ENCODE results near the gene RCL1. TPM values are rescaled to one million over a fixed set of nuclear protein-coding genes. Genes with fewer than 3 reads are reported as not detected.
A peak's percentile ranks its signal among the peaks of the same experiment; 100 is the strongest.

RCL1 gene
- total and polyA plus RNA-seq, 2 donors (not counting 1 experiment from before 2014, with no cell fraction given) = 10.5 to 21.7 TPM

DNA sequence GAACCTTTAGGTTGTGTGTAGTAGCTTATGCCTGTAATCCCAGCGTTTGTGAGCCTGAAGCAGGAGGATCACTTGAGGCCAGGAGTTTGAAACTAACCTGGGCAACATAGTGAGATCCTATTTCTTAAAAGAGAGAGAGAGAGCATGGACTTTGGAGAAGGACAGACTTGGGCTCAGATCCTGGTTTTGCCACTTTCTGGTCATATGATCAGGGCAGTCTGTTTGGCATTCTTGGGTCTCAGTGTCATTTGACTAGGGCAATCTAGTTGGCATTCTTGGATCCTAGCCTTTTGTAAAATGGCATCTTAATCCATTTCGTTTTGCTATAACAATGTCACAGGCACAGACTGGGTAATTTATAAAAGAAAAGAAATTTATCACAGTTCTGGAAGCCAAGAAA, 28.4 kb downstream of the RCL1 start:
- POLR2A ChIA-PET = no interaction called here
- no peaks in the 10 kb centered on the region for H3K27me3 ChIP-seq (replicated peaks in 1 of 4; ENCODE audit: control extremely low read depth in 1 of 4, control insufficient read depth in 3 of 4, insufficient read depth in 4 of 4, low read length in 3 of 4)
- H4K20me1 ChIP-seq (ENCODE audit: control insufficient read depth, insufficient read depth, low read length, poor library complexity, severe bottlenecking) = peaks cover 16% of the 10 kb centered on the region
- peaks cover 96% of the 10 kb centered on the region for H3K79me2 ChIP-seq (ENCODE audit: control insufficient read depth, insufficient read depth, low read length)
- intact Hi-C loops (cut with micrococcal nuclease) = no loop called here
- Mint-ChIP-seq H3K4me3 (no peak overlapping the region), H3K9me3 (ENCODE audit: insufficient read depth) (no peaks in the 10 kb centered on the region), H3K27ac (no peak overlapping the region), H3K4me1 (peaks cover 21% of the 10 kb centered on the region), H3K27me3 (no peaks in the 10 kb centered on the region)
- H2AFZ ChIP-seq (ENCODE audit: insufficient read depth, low read depth, low read length, poor library complexity, severe bottlenecking) = no peak overlapping the region
- CTCF ChIA-PET = no interaction called here
- H3K27ac ChIP-seq (ENCODE audit: low read length in 2 of 2) = no peak overlapping the region
- TF ChIP-seq, protein P1, sequence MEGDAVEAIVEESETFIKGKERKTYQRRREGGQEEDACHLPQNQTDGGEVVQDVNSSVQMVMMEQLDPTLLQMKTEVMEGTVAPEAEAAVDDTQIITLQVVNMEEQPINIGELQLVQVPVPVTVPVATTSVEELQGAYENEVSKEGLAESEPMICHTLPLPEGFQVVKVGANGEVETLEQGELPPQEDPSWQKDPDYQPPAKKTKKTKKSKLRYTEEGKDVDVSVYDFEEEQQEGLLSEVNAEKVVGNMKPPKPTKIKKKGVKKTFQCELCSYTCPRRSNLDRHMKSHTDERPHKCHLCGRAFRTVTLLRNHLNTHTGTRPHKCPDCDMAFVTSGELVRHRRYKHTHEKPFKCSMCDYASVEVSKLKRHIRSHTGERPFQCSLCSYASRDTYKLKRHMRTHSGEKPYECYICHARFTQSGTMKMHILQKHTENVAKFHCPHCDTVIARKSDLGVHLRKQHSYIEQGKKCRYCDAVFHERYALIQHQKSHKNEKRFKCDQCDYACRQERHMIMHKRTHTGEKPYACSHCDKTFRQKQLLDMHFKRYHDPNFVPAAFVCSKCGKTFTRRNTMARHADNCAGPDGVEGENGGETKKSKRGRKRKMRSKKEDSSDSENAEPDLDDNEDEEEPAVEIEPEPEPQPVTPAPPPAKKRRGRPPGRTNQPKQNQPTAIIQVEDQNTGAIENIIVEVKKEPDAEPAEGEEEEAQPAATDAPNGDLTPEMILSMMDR (IDR thresholded peaks at IDR 0.05) = no peak
- TF ChIP-seq EZH2 (IDR thresholded peaks at IDR 0.05; ENCODE audit: borderline replicate concordance, insufficient read depth, low read depth, low read length, poor library complexity, severe bottlenecking) = no peak
- H3K4me2 ChIP-seq (replicated peaks; ENCODE audit: low read depth, low read length, poor library complexity, severe bottlenecking) = no peak overlapping the region
- peaks cover 0 to 3% of the 10 kb centered on the region in 2 experiments for H3K36me3 ChIP-seq (replicated peaks in 1 of 2; ENCODE audit: control extremely low read depth in 1 of 2, control insufficient read depth in 1 of 2, extremely low read depth in 1 of 2, insufficient read depth in 2 of 2, low read length in 1 of 2)
- peaks cover 0 to 4% (median 0%) of the 10 kb centered on the region in 3 donors for H3K9me3 ChIP-seq (ENCODE audit: control extremely low read depth in 1 of 3, control insufficient read depth in 2 of 3, insufficient read depth in 1 of 3, low read length in 2 of 3)
- WGBS (ENCODE audit: insufficient coverage) = 100% methylated on average over 1 of the region's 2 CpGs
- no peak overlapping the region for H3K4me3 ChIP-seq (ENCODE audit: control extremely low read depth in 1 of 5, extremely low read depth in 1 of 5, insufficient read depth in 1 of 5, low read depth in 2 of 5, low read length in 4 of 5)
- no peak overlapping the region for H3K9ac ChIP-seq (ENCODE audit: low read length)
- ATAC-seq (ENCODE audit: low read depth) (no peak), DNase-seq (no peak)
- H3K4me1 ChIP-seq (ENCODE audit: control insufficient read depth in 2 of 2, insufficient read depth in 2 of 2, low read length in 2 of 2) = peaks cover 8 to 10% of the 10 kb centered on the region in 2 donors

DNA sequence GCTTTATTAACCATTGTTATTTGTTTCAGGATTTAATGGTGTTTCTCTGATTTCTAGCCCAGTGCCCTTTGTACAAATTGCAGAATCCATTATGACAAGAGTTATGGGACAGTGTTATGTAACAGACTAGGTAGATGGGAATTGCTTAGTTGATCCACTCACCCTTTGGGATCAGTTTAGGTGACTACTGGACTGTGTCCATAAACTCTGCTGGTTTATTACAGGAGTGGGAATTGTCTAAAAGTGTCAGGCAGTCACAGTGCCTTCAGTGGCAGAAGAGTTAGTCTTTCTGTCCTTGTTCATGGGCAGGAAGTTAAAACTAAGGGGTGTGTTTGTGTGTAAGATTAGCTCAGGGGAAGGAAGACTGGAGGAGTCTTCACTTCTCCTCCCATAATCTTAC, 29.3 kb downstream of the RCL1 start:
- peaks cover 16% of the 10 kb centered on the region for H4K20me1 ChIP-seq (ENCODE audit: control insufficient read depth, insufficient read depth, low read length, poor library complexity, severe bottlenecking)
- no peak overlapping the region for H2AFZ ChIP-seq (ENCODE audit: insufficient read depth, low read depth, low read length, poor library complexity, severe bottlenecking)
- intact Hi-C loops (cut with micrococcal nuclease) = no loop called here
- ChIA-PET CTCF (no interaction called here), POLR2A (no interaction called here)
- H3K4me1 ChIP-seq (ENCODE audit: control insufficient read depth in 2 of 2, insufficient read depth in 2 of 2, low read length in 2 of 2) = peaks cover 8% of the 10 kb centered on the region in 2 donors
- ATAC-seq (ENCODE audit: low read depth) (no peak), DNase-seq (no peak)
- H3K4me1 Mint-ChIP-seq = peaks cover 20% of the 10 kb centered on the region
- peak overlapping the region in 1 of 2 donors; percentile 18 for H3K27ac ChIP-seq (ENCODE audit: low read length in 2 of 2)
- H3K27ac Mint-ChIP-seq = peak overlapping the region; percentile 39
- H3K79me2 ChIP-seq (ENCODE audit: control insufficient read depth, insufficient read depth, low read length) = peaks cover 96% of the 10 kb centered on the region
- H3K27me3 Mint-ChIP-seq = no peaks in the 10 kb centered on the region
- no peak overlapping the region for H3K9ac ChIP-seq (ENCODE audit: low read length)
- no peak overlapping the region for H3K4me3 Mint-ChIP-seq
- no peak overlapping the region for H3K4me3 ChIP-seq (ENCODE audit: control extremely low read depth in 1 of 5, extremely low read depth in 1 of 5, insufficient read depth in 1 of 5, low read depth in 2 of 5, low read length in 4 of 5)
- no peaks in the 10 kb centered on the region for H3K27me3 ChIP-seq (replicated peaks in 1 of 4; ENCODE audit: control extremely low read depth in 1 of 4, control insufficient read depth in 3 of 4, insufficient read depth in 4 of 4, low read length in 3 of 4)
- no peak for TF ChIP-seq EZH2 (IDR thresholded peaks at IDR 0.05; ENCODE audit: borderline replicate concordance, insufficient read depth, low read depth, low read length, poor library complexity, severe bottlenecking)
- TF ChIP-seq, protein P1 (IDR thresholded peaks at IDR 0.05) = no peak
- H3K9me3 Mint-ChIP-seq (ENCODE audit: insufficient read depth) = no peaks in the 10 kb centered on the region
- H3K36me3 ChIP-seq (replicated peaks in 1 of 2; ENCODE audit: control extremely low read depth in 1 of 2, control insufficient read depth in 1 of 2, extremely low read depth in 1 of 2, insufficient read depth in 2 of 2, low read length in 1 of 2) = peaks cover 0 to 3% of the 10 kb centered on the region in 2 experiments
- H3K4me2 ChIP-seq (replicated peaks; ENCODE audit: low read depth, low read length, poor library complexity, severe bottlenecking) = peak overlapping the region; percentile 31
- H3K9me3 ChIP-seq (ENCODE audit: control extremely low read depth in 1 of 3, control insufficient read depth in 2 of 3, insufficient read depth in 1 of 3, low read length in 2 of 3) = peaks cover 0 to 4% (median 0%) of the 10 kb centered on the region in 3 donors

Data from B cell (primary cell).